ENCODE data around the gene GPER1.

The GPER1 gene

GRCh38 chr7:1079546-1079945 lies 8.4 kb upstream of the GPER1 start:
- Histone ChIP-seq H4K20me1 (ENCODE audit: insufficient read depth, low read length) (no peaks in the 10 kb centered on the region), H3K79me2 (ENCODE audit: insufficient read depth, low read length) (no peaks in the 10 kb centered on the region), H3K36me3 (ENCODE audit: insufficient read depth, low read length) (no peaks in the 10 kb centered on the region), H3K4me3 (ENCODE audit: low read depth, low read length, poor library complexity, severe bottlenecking) (no peak overlapping the region), H3K9me2 (ENCODE audit: low read depth, low read length) (no peaks in the 10 kb centered on the region), H3F3A (ENCODE audit: insufficient read depth, low read length) (no peaks in the 10 kb centered on the region), H3K27me3 (ENCODE audit: insufficient read depth, low read length) (peaks cover 4% of the 10 kb centered on the region; the same call in 1 of the 2 replicates), H3K9ac (ENCODE audit: low read length) (no peak overlapping the region), H2AFZ (ENCODE audit: low read length) (no peak overlapping the region), H3K4me1 (ENCODE audit: insufficient read depth, low read length, severe bottlenecking) (no peaks in the 10 kb centered on the region), H3K9me3 (ENCODE audit: low read length) (no peaks in the 10 kb centered on the region), H3K4me2 (ENCODE audit: low read length) (no peak overlapping the region), H3K27ac (ENCODE audit: low read depth, low read length, poor library complexity, severe bottlenecking) (no peak overlapping the region)
- TF ChIP-seq CTCF (IDR thresholded peaks at IDR 0.05; ENCODE audit: low read length) (no peak), EZH2 (IDR thresholded peaks at IDR 0.05; ENCODE audit: borderline replicate concordance, low read length) (no peak)

GRCh38 chr7:1080252-1080920 lies 7.5 kb upstream of the GPER1 start:
- no peaks in the 10 kb centered on the region for H3K9me3 ChIP-seq (ENCODE audit: low read length)
- no peak overlapping the region for H2AFZ ChIP-seq (ENCODE audit: low read length)
- H3K9ac ChIP-seq (ENCODE audit: low read length), result no peak overlapping the region
- no peaks in the 10 kb centered on the region for H3K4me1 ChIP-seq (ENCODE audit: insufficient read depth, low read length, severe bottlenecking)
- no peaks in the 10 kb centered on the region for H4K20me1 ChIP-seq (ENCODE audit: insufficient read depth, low read length)
- TF ChIP-seq CTCF (IDR thresholded peaks at IDR 0.05; ENCODE audit: low read length), result no peak
- TF ChIP-seq EZH2 (IDR thresholded peaks at IDR 0.05; ENCODE audit: borderline replicate concordance, low read length), result no peak
- H3K27ac ChIP-seq (ENCODE audit: low read depth, low read length, poor library complexity, severe bottlenecking), result no peak overlapping the region
- no peaks in the 10 kb centered on the region for H3F3A ChIP-seq (ENCODE audit: insufficient read depth, low read length)
- no peaks in the 10 kb centered on the region for H3K79me2 ChIP-seq (ENCODE audit: insufficient read depth, low read length)
- H3K36me3 ChIP-seq (ENCODE audit: insufficient read depth, low read length), result no peaks in the 10 kb centered on the region
- no peaks in the 10 kb centered on the region for H3K9me2 ChIP-seq (ENCODE audit: low read depth, low read length)
- peaks cover 4% of the 10 kb centered on the region; the same call in 1 of the 2 replicates for H3K27me3 ChIP-seq (ENCODE audit: insufficient read depth, low read length)
- no peak overlapping the region for H3K4me3 ChIP-seq (ENCODE audit: low read depth, low read length, poor library complexity, severe bottlenecking)
- H3K4me2 ChIP-seq (ENCODE audit: low read length), result no peak overlapping the region

GRCh38 chr7:1080921-1081255 lies 7.0 kb upstream of the GPER1 start:
- Histone ChIP-seq H3K4me2 (ENCODE audit: low read length) (no peak overlapping the region), H4K20me1 (ENCODE audit: insufficient read depth, low read length) (no peaks in the 10 kb centered on the region), H2AFZ (ENCODE audit: low read length) (no peak overlapping the region), H3K27me3 (ENCODE audit: insufficient read depth, low read length) (peaks cover 4% of the 10 kb centered on the region; the same call in 1 of the 2 replicates), H3K9me2 (ENCODE audit: low read depth, low read length) (no peaks in the 10 kb centered on the region), H3K9ac (ENCODE audit: low read length) (no peak overlapping the region), H3K9me3 (ENCODE audit: low read length) (no peaks in the 10 kb centered on the region), H3K36me3 (ENCODE audit: insufficient read depth, low read length) (no peaks in the 10 kb centered on the region), H3K4me1 (ENCODE audit: insufficient read depth, low read length, severe bottlenecking) (no peaks in the 10 kb centered on the region), H3K27ac (ENCODE audit: low read depth, low read length, poor library complexity, severe bottlenecking) (no peak overlapping the region), H3F3A (ENCODE audit: insufficient read depth, low read length) (no peaks in the 10 kb centered on the region), H3K4me3 (ENCODE audit: low read depth, low read length, poor library complexity, severe bottlenecking) (no peak overlapping the region), H3K79me2 (ENCODE audit: insufficient read depth, low read length) (no peaks in the 10 kb centered on the region)
- TF ChIP-seq EZH2 (IDR thresholded peaks at IDR 0.05; ENCODE audit: borderline replicate concordance, low read length), result no peak
- TF ChIP-seq CTCF (IDR thresholded peaks at IDR 0.05; ENCODE audit: low read length), result no peak
